Right cardiac atrium (tissue), 5 donors: Measurements from ENCODE around the gene FAF1. TPM values are rescaled to one million over a fixed set of nuclear protein-coding genes. Genes with fewer than 3 reads are reported as not detected.

Experiments used
- ATAC-seq, 2 donors: fragments of 200-7000 bp; cut with Tn5 transposase; one replicate each; pipeline versions ENCODE4 v1.8.0 to v1.9.1; 2020; ENCODE audit warnings: moderate library complexity in 2 of 2, mild to moderate bottlenecking in 1 of 2
- DNase-seq, 3 donors: peaks; one replicate each; pipeline ENCODE4 v3.0.0-alpha.2; 2020
- H3K27ac ChIP-seq: one replicate; pipeline ENCODE4 v1.5.1; 2013; ENCODE audit warnings: mild to moderate bottlenecking, low read length, control low read depth, moderate library complexity
- H3K27me3 ChIP-seq: one replicate; pipeline ENCODE4 v1.6.1; 2013; ENCODE audit not compliant: control insufficient read depth, insufficient read depth
- H3K4me1 ChIP-seq: one replicate; pipeline ENCODE4 v1.6.1; 2013; ENCODE audit warnings: low read length; ENCODE audit not compliant: control insufficient read depth, insufficient read depth
- H3K4me3 ChIP-seq: one replicate; pipeline ENCODE4 v1.5.1; 2013; ENCODE audit warnings: low read length, control low read depth
- H3K9me3 ChIP-seq: one replicate; pipeline ENCODE4 v1.6.1; 2013; ENCODE audit warnings: low read length; ENCODE audit not compliant: control insufficient read depth
- WGBS: extraction: QIAGEN DNeasy Blood & Tissue Kit; methylation state at CpG from one replicate; pipeline ENCODE4 v1.1.7; 2013; 5-methylcytosine and 5-hydroxymethylcytosine counted together
- intact Hi-C, 4 donors: fragments of 100-400 bp; cut with DNase I; formaldehyde crosslinking; loops; one replicate each; pipeline versions ENCODE4 v1.11.0 to v1.14.0; 2022 to 2023
- polyA plus RNA-seq: library from polyadenylated mRNA; stranded (reverse); fragments of 200-250 nt; gene quantifications from one replicate; pipeline ENCODE4 v1.2.3, GENCODE V29; 2013
- total RNA-seq, 4 donors: library from RNA; stranded (reverse); fragmentation: NEBNext Ultra II Directional; extraction: Animal tissue kit (Norgen Biotek cat#: 25700); gene quantifications; one replicate each; pipeline ENCODE4 v1.2.1, GENCODE V29; 2021
- donor health status: healthy with polysubstance abuse.
- donor health status: DM: no; HTN: yes; CAD: no.
- donor health status: DM: no; HTN: no; CAD: no.
- donor health status: DM: no; HTN: yes; CAD: no; lungs with severe emphysema.
- donor health status: DM: yes; HTN: yes; CAD: no.

FAF1 gene
- total and polyA plus RNA-seq, 5 donors, result 52.3 to 90.0 (median 74.7) TPM

GRCh38 chr1:50992532-50993318 is 32.7 kb upstream of the FAF1 start:
- no peaks in the 10 kb centered on the region for H3K27me3 ChIP-seq
- WGBS, result 85% methylated on average over 3 of the region's 3 CpGs
- no peak overlapping the region for H3K27ac ChIP-seq
- H3K4me1 ChIP-seq, result no peaks in the 10 kb centered on the region
- ATAC-seq (no peak), DNase-seq (no peak)
- H3K4me3 ChIP-seq, result no peak overlapping the region
- no peaks in the 10 kb centered on the region for H3K9me3 ChIP-seq
- intact Hi-C loops, result no loop called here

- no peak overlapping the region for H3K4me3 ChIP-seq
- no peaks in the 10 kb centered on the region for H3K27me3 ChIP-seq
- no peak for DNase-seq
- 89% methylated on average over 2 of the region's 2 CpGs for WGBS
- no peaks in the 10 kb centered on the region for H3K9me3 ChIP-seq
- no peak for ATAC-seq
- no peaks in the 10 kb centered on the region for H3K4me1 ChIP-seq
- H3K27ac ChIP-seq, result no peak overlapping the region
- intact Hi-C loops, result no loop called here
Measured at GRCh38 chr1:50989694-50990093, 29.6 kb upstream of the FAF1 start.

GRCh38 chr1:50986653-50987052 is 26.6 kb upstream of the FAF1 start:
- no peak overlapping the region for H3K4me3 ChIP-seq
- no peaks in the 10 kb centered on the region for H3K27me3 ChIP-seq
- ATAC-seq (no peak), DNase-seq (no peak)
- 66% methylated on average over 4 of the region's 4 CpGs for WGBS
- no peaks in the 10 kb centered on the region for H3K9me3 ChIP-seq
- no peaks in the 10 kb centered on the region for H3K4me1 ChIP-seq
- no peak overlapping the region for H3K27ac ChIP-seq
- intact Hi-C loops, result no loop called here

GRCh38 chr1:50985094-50985493 is 25.0 kb upstream of the FAF1 start:
- Histone ChIP-seq H3K27me3 (no peaks in the 10 kb centered on the region), H3K9me3 (no peaks in the 10 kb centered on the region), H3K4me1 (no peaks in the 10 kb centered on the region), H3K27ac (peak overlapping the region; percentile 37), H3K4me3 (no peak overlapping the region)
- WGBS, result 42% methylated on average over 1 of the region's 1 CpG
- DNase-seq (no peak), ATAC-seq (no peak)
- intact Hi-C loops, result no loop called here

- H3K27ac ChIP-seq, result no peak overlapping the region
- no peaks in the 10 kb centered on the region for H3K27me3 ChIP-seq
- WGBS, result 59% methylated on average over 2 of the region's 2 CpGs
- no peaks in the 10 kb centered on the region for H3K9me3 ChIP-seq
- H3K4me3 ChIP-seq, result no peak overlapping the region
- intact Hi-C loops, result no loop called here
- no peaks in the 10 kb centered on the region for H3K4me1 ChIP-seq
- no peak for DNase-seq
- ATAC-seq, result no peak
Measured at GRCh38 chr1:50983219-50983802, 23.2 kb upstream of the FAF1 start.

- H3K9me3 ChIP-seq, result no peaks in the 10 kb centered on the region
- no peak overlapping the region for H3K27ac ChIP-seq
- no peak for ATAC-seq
- WGBS, result 92% methylated on average over 3 of the region's 3 CpGs
- no peak for DNase-seq
- intact Hi-C loops, result no loop called here
- H3K4me1 ChIP-seq, result no peaks in the 10 kb centered on the region
- no peak overlapping the region for H3K4me3 ChIP-seq
- no peaks in the 10 kb centered on the region for H3K27me3 ChIP-seq
Measured at GRCh38 chr1:50982611-50983010, 22.5 kb upstream of the FAF1 start.

GRCh38 chr1:50981741-50982140 is 21.7 kb upstream of the FAF1 start:
- Histone ChIP-seq H3K4me1 (no peaks in the 10 kb centered on the region), H3K27me3 (no peaks in the 10 kb centered on the region), H3K27ac (no peak overlapping the region), H3K9me3 (no peaks in the 10 kb centered on the region), H3K4me3 (no peak overlapping the region)
- intact Hi-C loops, result no loop called here
- WGBS, result 88% methylated on average over 1 of the region's 1 CpG
- DNase-seq, result no peak
- no peak for ATAC-seq

- intact Hi-C loops, result no loop called here
- no peak for ATAC-seq
- Histone ChIP-seq H3K9me3 (no peaks in the 10 kb centered on the region), H3K4me1 (no peaks in the 10 kb centered on the region), H3K27me3 (no peaks in the 10 kb centered on the region), H3K4me3 (no peak overlapping the region), H3K27ac (no peak overlapping the region)
- DNase-seq, result no peak
Measured at GRCh38 chr1:50980505-50980904, 20.4 kb upstream of the FAF1 start.

GRCh38 chr1:50979937-50980336 is 19.9 kb upstream of the FAF1 start:
- ATAC-seq (no peak), DNase-seq (no peak)
- H3K9me3 ChIP-seq, result no peaks in the 10 kb centered on the region
- 69% methylated on average over 1 of the region's 1 CpG for whole genome bisulfite sequencing
- peak overlapping the region; percentile 30 for H3K4me3 ChIP-seq
- intact Hi-C loops, result no loop called here
- no peaks in the 10 kb centered on the region for H3K4me1 ChIP-seq
- no peaks in the 10 kb centered on the region for H3K27me3 ChIP-seq
- no peak overlapping the region for H3K27ac ChIP-seq

- peak in 1 of 2 donors; percentile 40 for ATAC-seq
- no peaks in the 10 kb centered on the region for H3K9me3 ChIP-seq
- no peaks in the 10 kb centered on the region for H3K4me1 ChIP-seq
- H3K4me3 ChIP-seq, result peak overlapping the region; percentile 61
- peak overlapping the region; percentile 93 for H3K27ac ChIP-seq
- DNase-seq, result no peak
- 34% methylated on average over 10 of the region's 10 CpGs for WGBS
- no peaks in the 10 kb centered on the region for H3K27me3 ChIP-seq
- intact Hi-C loops, result no loop called here
Measured at GRCh38 chr1:50978852-50979781, 19.1 kb upstream of the FAF1 start.
